Ecto neural progenitor cell (in vitro differentiated cells): ENCODE results near the gene USP16.
"Not testable (repeated sequence)": the region's sequence is repeated elsewhere in the genome, so short reads cannot be mapped to it uniquely, and the experiment has no call there.

Experiments
- DNase-seq: peaks from one replicate; pipeline ENCODE4 v3.0.0-alpha.2; 2018; ENCODE audit warnings: low spot score

USP16 gene

GRCh38 chr21:29033871-29034270 lies 9.4 kb downstream of the USP16 start:
- DNase-seq, result no peak

GRCh38 chr21:29034678-29035077 lies 10.2 kb downstream of the USP16 start:
- no peak for DNase-seq

GRCh38 chr21:29052224-29052623 lies 27.8 kb downstream of the USP16 start:
- no peak for DNase-seq

- DNase-seq, result no peak
Observed at GRCh38 chr21:29053011-29053553, 28.6 kb downstream of the USP16 start.

- DNase-seq, result no peak
Observed at GRCh38 chr21:29053656-29054055, 29.2 kb downstream of the USP16 start.

GRCh38 chr21:29055080-29055479 lies 30.6 kb downstream of the USP16 start:
- no peak for DNase-seq

- DNase-seq, result no peak
Observed at GRCh38 chr21:29056005-29056404, 31.5 kb downstream of the USP16 start.

- no peak for DNase-seq
Observed at GRCh38 chr21:29056538-29057050, 32.1 kb downstream of the USP16 start.

GRCh38 chr21:29064850-29065481 lies 40.5 kb downstream of the USP16 start:
- DNase-seq, result no peak

GRCh38 chr21:29072873-29073221 lies 48.4 kb downstream of the USP16 start:
- DNase-seq, result no peak

- peak; percentile 98 for DNase-seq
Observed at GRCh38 chr21:29073222-29074006, 48.9 kb downstream of the USP16 start, which contains the start of gene CCT8. TSS of gene CCT8 (minus strand) at chr21:29073648. CDS start at chr21:29073590, 58 bp downstream.

GRCh38 chr21:29074007-29074376 lies 49.5 kb downstream of the USP16 start:
- no peak for DNase-seq

- no peak for DNase-seq
Observed at GRCh38 chr21:29074783-29075182, 50.3 kb downstream of the USP16 start.

- DNase-seq, result no peak
Observed at GRCh38 chr21:29075706-29076466, 51.4 kb downstream of the USP16 start.

GRCh38 chr21:29076731-29077640 lies 52.5 kb downstream of the USP16 start:
- not testable (repeated sequence) for DNase-seq

- DNase-seq, result no peak
Observed at GRCh38 chr21:29077651-29078090, 53.2 kb downstream of the USP16 start.

- DNase-seq, result no peak
Observed at GRCh38 chr21:29078869-29079767, 54.6 kb downstream of the USP16 start.

- DNase-seq, result no peak
Observed at GRCh38 chr21:29080454-29080941, 56.0 kb downstream of the USP16 start.

- DNase-seq, result no peak
Observed at GRCh38 chr21:29082046-29082815, 57.8 kb downstream of the USP16 start.
